Measurements from ENCODE around the gene SPAG9. TPM values are rescaled to one million over a fixed set of nuclear protein-coding genes. Genes with fewer than 3 reads are reported as not detected.

The SPAG9 gene
- total RNA-seq, 1 donor, result 95.4 TPM

DNA sequence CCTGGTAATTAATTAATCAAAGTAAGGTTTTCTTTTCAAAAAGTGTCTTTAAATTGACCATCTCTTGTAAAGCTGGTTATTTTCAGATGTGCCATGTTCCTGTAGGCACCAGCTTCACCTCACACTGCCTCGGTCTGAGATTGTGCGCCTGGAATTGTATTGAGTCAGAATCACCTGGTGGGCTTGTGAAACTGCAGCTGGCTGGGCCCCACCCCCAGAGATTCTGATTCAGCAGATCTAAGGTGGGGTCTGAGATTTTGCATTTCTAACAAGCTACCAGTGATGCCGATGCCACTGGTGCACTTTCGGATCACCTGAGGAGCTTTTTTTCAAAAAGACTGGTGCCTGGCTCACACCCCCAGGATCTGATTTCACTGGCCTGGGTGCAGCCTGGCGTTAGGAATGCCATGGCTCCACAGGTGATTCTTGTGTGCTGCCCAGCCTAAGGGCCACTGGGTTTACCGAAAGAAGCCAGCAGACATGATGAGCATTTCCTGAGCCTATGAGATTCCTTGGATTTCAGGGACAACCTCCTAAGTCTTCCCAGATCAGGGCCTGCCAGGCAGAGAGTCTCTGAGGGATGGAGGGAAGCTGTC lies 195.3 kb downstream of the SPAG9 start:
- H3K9me3 ChIP-seq (ENCODE audit: low read depth, low read length), result no peaks in the 10 kb centered on the region
- no peaks in the 10 kb centered on the region for H3K27me3 ChIP-seq (ENCODE audit: insufficient read depth, low read length)
- peaks cover 39% of the 10 kb centered on the region for H3K4me1 ChIP-seq (ENCODE audit: insufficient read depth, low read length)
- H3K4me3 ChIP-seq (ENCODE audit: low read length), result no peak overlapping the region

GRCh38 chr17:50924800-50925199 lies 195.9 kb downstream of the SPAG9 start:
- H3K4me3 ChIP-seq (ENCODE audit: low read length), result no peak overlapping the region
- peaks cover 39% of the 10 kb centered on the region for H3K4me1 ChIP-seq (ENCODE audit: insufficient read depth, low read length)
- H3K9me3 ChIP-seq (ENCODE audit: low read depth, low read length), result no peaks in the 10 kb centered on the region
- no peaks in the 10 kb centered on the region for H3K27me3 ChIP-seq (ENCODE audit: insufficient read depth, low read length)

DNA sequence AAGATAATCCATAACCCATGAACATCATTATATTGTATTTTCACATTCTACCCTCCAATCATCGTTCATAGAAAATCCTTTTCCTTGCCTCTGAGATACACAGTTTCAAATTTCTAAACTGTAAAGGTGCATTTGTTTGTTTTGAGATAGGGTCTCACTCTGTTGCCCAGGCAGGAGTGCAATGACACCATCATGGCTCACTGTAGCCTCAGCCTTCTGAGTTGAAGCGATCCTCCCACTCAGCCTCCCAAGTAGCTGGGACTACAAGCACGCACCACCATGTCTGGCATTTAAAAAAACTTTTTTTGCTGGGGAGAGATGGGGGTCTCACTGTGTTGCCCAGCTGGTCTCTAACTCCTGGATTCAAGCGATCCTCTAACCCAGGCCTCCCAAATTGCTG lies 196.4 kb downstream of the SPAG9 start:
- Histone ChIP-seq H3K4me1 (ENCODE audit: insufficient read depth, low read length) (peaks cover 39% of the 10 kb centered on the region), H3K9me3 (ENCODE audit: low read depth, low read length) (no peaks in the 10 kb centered on the region), H3K4me3 (ENCODE audit: low read length) (no peak overlapping the region), H3K27me3 (ENCODE audit: insufficient read depth, low read length) (no peaks in the 10 kb centered on the region)

GRCh38 chr17:50923611-50924010 lies 197.1 kb downstream of the SPAG9 start:
- Histone ChIP-seq H3K4me3 (ENCODE audit: low read length) (no peak overlapping the region), H3K27me3 (ENCODE audit: insufficient read depth, low read length) (no peaks in the 10 kb centered on the region), H3K4me1 (ENCODE audit: insufficient read depth, low read length) (peaks cover 39% of the 10 kb centered on the region), H3K9me3 (ENCODE audit: low read depth, low read length) (no peaks in the 10 kb centered on the region)

GRCh38 chr17:50922721-50923405 lies 197.8 kb downstream of the SPAG9 start:
- no peak overlapping the region for H3K4me3 ChIP-seq (ENCODE audit: low read length)
- H3K9me3 ChIP-seq (ENCODE audit: low read depth, low read length), result no peaks in the 10 kb centered on the region
- H3K4me1 ChIP-seq (ENCODE audit: insufficient read depth, low read length), result peaks cover 41% of the 10 kb centered on the region
- H3K27me3 ChIP-seq (ENCODE audit: insufficient read depth, low read length), result no peaks in the 10 kb centered on the region

- peaks cover 48% of the 10 kb centered on the region for H3K4me1 ChIP-seq (ENCODE audit: insufficient read depth, low read length)
- H3K27me3 ChIP-seq (ENCODE audit: insufficient read depth, low read length), result no peaks in the 10 kb centered on the region
- no peaks in the 10 kb centered on the region for H3K9me3 ChIP-seq (ENCODE audit: low read depth, low read length)
- H3K4me3 ChIP-seq (ENCODE audit: low read length), result no peak overlapping the region
Measured at GRCh38 chr17:50922107-50922506, 198.6 kb downstream of the SPAG9 start.

DNA sequence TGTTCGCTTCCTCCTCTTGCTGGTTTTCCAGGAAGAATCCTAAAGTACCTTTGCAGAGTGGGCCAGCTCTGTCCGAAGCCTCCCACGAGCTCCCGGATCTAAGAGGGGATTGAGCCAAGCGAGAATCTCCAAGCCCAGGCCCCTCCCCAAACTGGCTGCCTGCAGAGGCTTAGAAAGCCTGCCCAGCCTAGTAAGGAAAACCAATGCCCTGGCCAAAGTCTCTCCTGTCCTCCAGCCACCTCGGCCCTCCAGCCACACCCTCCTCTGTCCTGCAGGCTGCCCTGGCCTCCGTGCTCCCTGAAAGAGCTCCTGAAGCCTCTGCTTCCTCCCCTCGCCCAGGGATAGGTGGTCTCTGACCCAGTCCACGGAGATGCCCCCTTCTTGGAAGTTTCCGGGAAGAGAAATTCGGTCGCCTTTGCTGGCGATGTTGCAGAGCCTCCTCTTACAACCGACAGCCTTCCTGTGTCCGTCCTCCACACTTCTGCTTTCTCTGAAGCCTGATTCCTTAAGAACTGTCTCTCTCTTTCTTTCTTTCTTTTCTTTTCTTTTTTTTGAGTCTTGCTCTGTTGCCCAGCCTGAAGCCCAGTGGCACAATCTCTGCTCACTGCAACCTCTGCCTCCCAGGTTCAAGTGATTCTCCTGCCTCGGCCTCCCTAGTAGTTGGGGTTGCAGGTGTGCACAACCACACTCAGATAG lies 199.6 kb downstream of the SPAG9 start:
- Histone ChIP-seq H3K4me3 (ENCODE audit: low read length) (no peak overlapping the region), H3K4me1 (ENCODE audit: insufficient read depth, low read length) (peaks cover 48% of the 10 kb centered on the region), H3K27me3 (ENCODE audit: insufficient read depth, low read length) (no peaks in the 10 kb centered on the region), H3K9me3 (ENCODE audit: low read depth, low read length) (no peaks in the 10 kb centered on the region)

- no peaks in the 10 kb centered on the region for H3K27me3 ChIP-seq (ENCODE audit: insufficient read depth, low read length)
- peaks cover 48% of the 10 kb centered on the region for H3K4me1 ChIP-seq (ENCODE audit: insufficient read depth, low read length)
- no peak overlapping the region for H3K4me3 ChIP-seq (ENCODE audit: low read length)
- no peaks in the 10 kb centered on the region for H3K9me3 ChIP-seq (ENCODE audit: low read depth, low read length)
Measured at GRCh38 chr17:50920041-50920410, 200.6 kb downstream of the SPAG9 start.

GRCh38 chr17:50919321-50920040 lies 201.2 kb downstream of the SPAG9 start:
- Histone ChIP-seq H3K9me3 (ENCODE audit: low read depth, low read length) (no peaks in the 10 kb centered on the region), H3K4me3 (ENCODE audit: low read length) (no peak overlapping the region), H3K27me3 (ENCODE audit: insufficient read depth, low read length) (no peaks in the 10 kb centered on the region), H3K4me1 (ENCODE audit: insufficient read depth, low read length) (peaks cover 53% of the 10 kb centered on the region)

DNA sequence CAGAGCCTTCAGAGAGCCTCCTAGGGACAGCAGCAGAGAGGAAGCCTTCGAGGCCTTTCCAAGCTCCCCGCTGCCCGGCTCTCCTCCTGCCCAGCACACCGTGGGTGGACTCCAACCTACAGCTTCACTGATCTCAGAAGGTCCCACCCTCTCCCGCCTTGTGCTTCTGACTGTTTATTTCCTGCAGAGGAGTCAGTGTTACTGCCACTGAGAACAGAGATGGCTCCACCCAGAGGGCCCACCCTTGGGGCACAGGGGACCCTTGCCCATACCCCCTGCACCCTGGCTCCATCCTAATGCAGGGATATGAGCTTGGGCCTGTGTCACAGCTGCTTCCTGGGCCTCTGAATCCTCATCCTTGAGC lies 201.8 kb downstream of the SPAG9 start:
- Histone ChIP-seq H3K4me3 (ENCODE audit: low read length) (no peak overlapping the region), H3K27me3 (ENCODE audit: insufficient read depth, low read length) (no peaks in the 10 kb centered on the region), H3K4me1 (ENCODE audit: insufficient read depth, low read length) (peaks cover 55% of the 10 kb centered on the region), H3K9me3 (ENCODE audit: low read depth, low read length) (no peaks in the 10 kb centered on the region)

DNA sequence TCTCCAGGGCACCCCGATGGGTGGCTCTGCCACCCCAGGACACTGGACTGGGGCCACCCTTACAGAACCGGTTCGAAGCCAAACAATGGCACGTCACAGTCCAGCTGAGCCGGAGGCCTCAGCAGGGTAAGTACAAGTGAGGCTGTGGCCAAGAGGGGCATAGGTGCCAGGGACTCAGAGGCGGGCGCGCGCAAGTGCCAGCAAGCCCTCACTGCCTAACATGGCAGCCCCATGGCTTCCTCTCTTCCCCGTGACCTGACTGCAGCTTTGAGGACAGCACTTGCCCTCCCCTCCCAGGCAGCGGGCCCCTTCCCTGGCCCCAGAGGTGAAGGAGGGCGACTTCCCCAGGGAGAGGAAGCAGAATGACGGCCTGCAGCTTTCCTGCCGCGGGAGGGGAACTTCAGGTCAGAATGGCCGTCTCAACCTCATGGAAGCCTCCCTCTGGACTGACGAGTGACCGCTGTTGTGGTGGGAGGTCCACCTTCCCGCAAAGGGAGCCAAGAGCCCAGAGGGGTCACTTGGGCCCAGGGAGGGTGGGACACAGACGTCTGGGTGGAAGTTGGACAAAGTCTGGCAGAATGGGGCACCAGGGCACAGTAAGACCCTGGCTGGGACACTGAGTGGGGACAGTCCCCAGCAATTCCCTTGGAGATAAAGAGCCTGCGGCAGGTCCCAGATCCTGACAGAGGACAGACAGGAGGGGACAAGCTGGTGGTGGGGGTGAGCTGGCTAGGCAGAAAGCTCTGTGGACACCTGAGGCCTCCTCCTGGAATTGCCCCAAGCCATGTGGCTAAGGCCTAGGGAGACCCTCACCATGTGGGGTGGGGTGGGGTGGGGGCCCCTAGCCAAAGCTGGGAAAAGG lies 202.4 kb downstream of the SPAG9 start:
- H3K9me3 ChIP-seq (ENCODE audit: low read depth, low read length), result no peaks in the 10 kb centered on the region
- no peaks in the 10 kb centered on the region for H3K27me3 ChIP-seq (ENCODE audit: insufficient read depth, low read length)
- H3K4me1 ChIP-seq (ENCODE audit: insufficient read depth, low read length), result peaks cover 55% of the 10 kb centered on the region
- H3K4me3 ChIP-seq (ENCODE audit: low read length), result no peak overlapping the region

DNA sequence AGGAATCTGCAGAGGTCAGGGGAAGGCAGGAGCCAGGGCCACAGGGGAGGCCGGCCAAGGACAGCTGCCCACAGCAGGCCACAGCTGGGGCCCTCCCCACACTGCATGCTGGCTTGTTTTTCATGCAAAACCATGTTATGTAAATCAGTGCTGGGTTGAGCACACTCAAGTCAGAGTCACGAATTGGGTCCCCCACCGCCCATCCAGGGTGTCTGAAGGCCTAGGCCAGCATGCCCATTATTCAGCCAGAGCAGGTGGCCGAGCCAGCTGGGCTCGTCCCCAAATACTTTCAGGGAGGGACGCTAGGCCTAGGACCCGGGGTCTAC lies 203.3 kb downstream of the SPAG9 start:
- Histone ChIP-seq H3K9me3 (ENCODE audit: low read depth, low read length) (no peaks in the 10 kb centered on the region), H3K4me1 (ENCODE audit: insufficient read depth, low read length) (peaks cover 55% of the 10 kb centered on the region), H3K4me3 (ENCODE audit: low read length) (no peak overlapping the region), H3K27me3 (ENCODE audit: insufficient read depth, low read length) (no peaks in the 10 kb centered on the region)

GRCh38 chr17:50916708-50917417 lies 203.8 kb downstream of the SPAG9 start:
- Histone ChIP-seq H3K27me3 (ENCODE audit: insufficient read depth, low read length) (no peaks in the 10 kb centered on the region), H3K9me3 (ENCODE audit: low read depth, low read length) (no peaks in the 10 kb centered on the region), H3K4me3 (ENCODE audit: low read length) (no peak overlapping the region), H3K4me1 (ENCODE audit: insufficient read depth, low read length) (peaks cover 58% of the 10 kb centered on the region)

GRCh38 chr17:50916026-50916707 lies 204.5 kb downstream of the SPAG9 start:
- Histone ChIP-seq H3K4me3 (ENCODE audit: low read length) (no peak overlapping the region), H3K9me3 (ENCODE audit: low read depth, low read length) (no peaks in the 10 kb centered on the region), H3K27me3 (ENCODE audit: insufficient read depth, low read length) (no peaks in the 10 kb centered on the region), H3K4me1 (ENCODE audit: insufficient read depth, low read length) (peaks cover 58% of the 10 kb centered on the region)

All from mononuclear cell (primary cell).